Right lobe of liver (tissue), 6 donors: ENCODE data around the gene BDKRB2. TPM values are rescaled to one million over a fixed set of nuclear protein-coding genes. Genes with fewer than 3 reads are reported as not detected.

Experiments used
- ATAC-seq, 4 donors: fragments of 200-7000 bp; cut with Tn5 transposase; one replicate each; pipeline ENCODE4 v1.9.1; 2020; ENCODE audit warnings: mild to moderate bottlenecking in 4 of 4, moderate library complexity in 4 of 4
- DNase-seq, 3 donors: peaks; one replicate each; pipeline ENCODE4 v3.0.0-alpha.2; 2020
- H3K27ac ChIP-seq, 3 donors: fragments of 200-600 bp; one replicate each; pipeline ENCODE4 v1.8.0; 2022
- H3K27me3 ChIP-seq, 2 donors: fragments of 200-600 bp; one replicate each; pipeline ENCODE4 v1.8.0; 2022
- H3K36me3 ChIP-seq, 4 donors: fragments of 200-600 bp; sonication (generic) in 1 of 4; one replicate each; pipeline versions ENCODE4 v1.5.1 to v1.8.0; 2017 to 2022; ENCODE audit warnings: control low read depth in 1 of 4
- H3K4me1 ChIP-seq, 4 donors: fragments of 200-600 bp; sonication (generic) in 1 of 4; one replicate each; pipeline versions ENCODE4 v1.5.1 to v1.8.0; 2017 to 2022; ENCODE audit warnings: control low read depth in 1 of 4
- H3K4me3 ChIP-seq, 3 donors: fragments of 200-600 bp; one replicate each; pipeline ENCODE4 v1.8.0; 2022
- H3K9me3 ChIP-seq, 4 donors: fragments of 200-600 bp; sonication (generic) in 1 of 4; one replicate each; pipeline versions ENCODE4 v1.5.1 to v1.8.0; 2017 to 2022; ENCODE audit warnings: control low read depth in 1 of 4
- POLR2A ChIP-seq: fragments of 450-650 bp; IDR thresholded peaks from one replicate; pipeline ENCODE4 v1.6.1; 2017; ENCODE audit warnings: antibody characterized with exemption, mild to moderate bottlenecking
- WGBS: methylation state at CpG from one replicate; pipeline ENCODE4 v1.1.6; 2018; ENCODE audit warnings: low coverage, low lambda C conversion rate; ENCODE audit not compliant: insufficient coverage; ENCODE audit errors: missing lambda C conversion rate; 5-methylcytosine and 5-hydroxymethylcytosine counted together
- intact Hi-C, 2 donors: fragments of 100-400 bp; cut with DNase I; formaldehyde crosslinking; loops; one replicate each; pipeline versions ENCODE4 v1.11.2 to v1.14.1; 2022
- total RNA-seq, 6 experiments: library from RNA; depleted of rRNA in 2 of 6; stranded (reverse); fragments of >200 nt in 2 of 6; fragmentation: NEBNext Ultra II Directional in 3 of 6; extraction: Animal tissue kit (Norgen Biotek cat#: 25700) in 3 of 6; gene quantifications; one replicate each; pipeline versions ENCODE4 v1.1.0 to v1.2.4, GENCODE V29; 2016 to 2023
- TF ChIP-seq, protein P1 (sequence below), 4 donors: fragments of 200-600 bp in 3 of 4; fragments of 450-650 bp in 1 of 4; IDR thresholded peaks; one replicate each; pipeline versions ENCODE4 v1.5.1 to v1.8.0; 2016 to 2022; ENCODE audit warnings: antibody characterized with exemption in 4 of 4, mild to moderate bottlenecking in 2 of 4
- donor health status: DM: no; HTN: yes; CAD: no.
- donor health status: DM: no; HTN: no; CAD: no.
- donor health status: DM: no; HTN: no; CAD: no.
- donor health status: DM: no; HTN: yes; CAD: no.
- donor health status: DM: no; HTN: yes; CAD: no.

Gene BDKRB2
- total RNA-seq, 6 experiments from 2014 or later: 0.07 to 0.60 (median 0.22) TPM

- H3K27ac ChIP-seq: no peak overlapping the region
- no peaks in the 10 kb centered on the region for H3K9me3 ChIP-seq
- no peaks in the 10 kb centered on the region for H3K27me3 ChIP-seq
- 52% methylated on average over 5 of the region's 5 CpGs for WGBS
- no peaks in the 10 kb centered on the region for H3K4me1 ChIP-seq
- TF ChIP-seq, protein P1, sequence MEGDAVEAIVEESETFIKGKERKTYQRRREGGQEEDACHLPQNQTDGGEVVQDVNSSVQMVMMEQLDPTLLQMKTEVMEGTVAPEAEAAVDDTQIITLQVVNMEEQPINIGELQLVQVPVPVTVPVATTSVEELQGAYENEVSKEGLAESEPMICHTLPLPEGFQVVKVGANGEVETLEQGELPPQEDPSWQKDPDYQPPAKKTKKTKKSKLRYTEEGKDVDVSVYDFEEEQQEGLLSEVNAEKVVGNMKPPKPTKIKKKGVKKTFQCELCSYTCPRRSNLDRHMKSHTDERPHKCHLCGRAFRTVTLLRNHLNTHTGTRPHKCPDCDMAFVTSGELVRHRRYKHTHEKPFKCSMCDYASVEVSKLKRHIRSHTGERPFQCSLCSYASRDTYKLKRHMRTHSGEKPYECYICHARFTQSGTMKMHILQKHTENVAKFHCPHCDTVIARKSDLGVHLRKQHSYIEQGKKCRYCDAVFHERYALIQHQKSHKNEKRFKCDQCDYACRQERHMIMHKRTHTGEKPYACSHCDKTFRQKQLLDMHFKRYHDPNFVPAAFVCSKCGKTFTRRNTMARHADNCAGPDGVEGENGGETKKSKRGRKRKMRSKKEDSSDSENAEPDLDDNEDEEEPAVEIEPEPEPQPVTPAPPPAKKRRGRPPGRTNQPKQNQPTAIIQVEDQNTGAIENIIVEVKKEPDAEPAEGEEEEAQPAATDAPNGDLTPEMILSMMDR (IDR thresholded peaks at IDR 0.05): no peak
- no peak for TF ChIP-seq POLR2A
- ATAC-seq: peak in 1 of 4 donors; percentile 32
- intact Hi-C loops: no loop called here
- DNase-seq: no peak
- no peak overlapping the region for H3K4me3 ChIP-seq
- H3K36me3 ChIP-seq: no peaks in the 10 kb centered on the region
Observed at GRCh38 chr14:96249029-96249428, 44.4 kb downstream of the BDKRB2 start.

DNA sequence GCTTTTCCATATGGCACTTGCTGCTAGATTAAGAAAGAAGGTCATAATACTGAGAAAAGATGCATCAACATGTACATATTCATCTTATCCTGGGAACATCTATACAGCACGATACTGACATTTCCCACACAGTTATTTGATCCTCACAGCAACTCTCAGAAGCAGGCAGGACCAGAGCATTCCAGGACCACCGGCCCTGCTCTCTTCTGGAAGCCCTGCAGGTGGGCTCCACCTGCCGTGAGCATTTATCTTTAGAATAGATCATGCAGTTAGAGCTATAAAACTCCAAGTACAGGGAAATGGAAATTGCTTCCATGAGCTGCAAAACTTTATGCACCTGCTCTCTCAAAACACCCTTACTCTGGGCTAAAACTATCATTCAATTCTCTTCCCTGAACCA, 45.8 kb downstream of the BDKRB2 start:
- DNase-seq: no peak
- H3K9me3 ChIP-seq: no peaks in the 10 kb centered on the region
- TF ChIP-seq, protein P1 (IDR thresholded peaks at IDR 0.05): no peak
- TF ChIP-seq POLR2A: no peak
- no peak overlapping the region for H3K27ac ChIP-seq
- intact Hi-C loops: no loop called here
- no peak overlapping the region for H3K4me3 ChIP-seq
- H3K4me1 ChIP-seq: no peaks in the 10 kb centered on the region
- H3K27me3 ChIP-seq: no peaks in the 10 kb centered on the region
- H3K36me3 ChIP-seq: no peaks in the 10 kb centered on the region
- ATAC-seq: no peak
- WGBS: 28% methylated on average over 3 of the region's 3 CpGs

DNA sequence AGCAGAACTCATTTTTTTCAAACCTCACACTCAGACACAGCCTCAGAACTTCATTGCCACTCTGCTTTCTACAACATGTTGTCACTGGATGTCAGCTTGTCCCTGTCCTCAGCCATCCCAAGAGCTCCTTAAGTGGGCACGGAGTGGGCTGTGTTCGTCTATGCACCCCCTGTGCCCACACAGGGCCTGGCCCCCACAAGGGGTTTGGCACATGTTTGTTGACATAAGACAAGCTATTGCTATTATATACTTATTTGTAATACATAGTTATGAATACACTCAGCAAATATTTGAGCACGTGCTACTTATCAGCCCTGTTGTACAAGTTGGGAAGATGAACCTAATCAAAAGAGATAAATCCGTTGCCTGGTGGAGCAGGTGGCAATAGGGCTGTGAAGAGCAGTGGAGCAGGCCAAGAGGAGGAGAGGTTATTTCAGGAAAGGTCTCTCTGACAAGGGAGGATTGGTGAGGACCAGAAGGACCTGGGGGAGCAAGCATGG, 47.1 kb downstream of the BDKRB2 start:
- TF ChIP-seq POLR2A: no peak
- TF ChIP-seq, protein P1 (IDR thresholded peaks at IDR 0.05): no peak
- 53% methylated on average over 4 of the region's 4 CpGs for WGBS
- no peak for ATAC-seq
- intact Hi-C loops: no loop called here
- no peaks in the 10 kb centered on the region for H3K9me3 ChIP-seq
- no peak overlapping the region for H3K27ac ChIP-seq
- DNase-seq: no peak
- H3K36me3 ChIP-seq: no peaks in the 10 kb centered on the region
- H3K27me3 ChIP-seq: no peaks in the 10 kb centered on the region
- no peaks in the 10 kb centered on the region for H3K4me1 ChIP-seq
- H3K4me3 ChIP-seq: no peak overlapping the region

- Histone ChIP-seq H3K9me3 (no peaks in the 10 kb centered on the region), H3K27me3 (no peaks in the 10 kb centered on the region), H3K36me3 (no peaks in the 10 kb centered on the region), H3K4me3 (no peak overlapping the region), H3K4me1 (no peaks in the 10 kb centered on the region), H3K27ac (no peak overlapping the region)
- TF ChIP-seq, protein P1 (IDR thresholded peaks at IDR 0.05): no peak
- TF ChIP-seq POLR2A: no peak
- intact Hi-C loops: no loop called here
- ATAC-seq (no peak), DNase-seq (no peak)
- WGBS: 67% methylated on average over 2 of the region's 19 CpGs
Observed at GRCh38 chr14:96252323-96252998, 47.8 kb downstream of the BDKRB2 start.
